Activated naive CD8-positive, alpha-beta T cell (primary cell): ENCODE results near the gene SATB2.

Source experiments
- H3K27ac Mint-ChIP-seq: one replicate; pipeline ENCODE4 v1.8.0; 2021; ENCODE audit warnings: mixed read lengths
- H3K27me3 Mint-ChIP-seq: one replicate; pipeline ENCODE4 v1.8.0; 2021; ENCODE audit warnings: mixed read lengths
- H3K36me3 Mint-ChIP-seq: one replicate; pipeline ENCODE4 v1.8.0; 2021; ENCODE audit warnings: mixed read lengths
- H3K4me1 Mint-ChIP-seq: one replicate; pipeline ENCODE4 v1.8.0; 2021; ENCODE audit warnings: low read depth, mixed read lengths
- H3K4me3 Mint-ChIP-seq: one replicate; pipeline ENCODE4 v1.8.0; 2021; ENCODE audit warnings: mild to moderate bottlenecking, mixed read lengths
- H3K9me3 Mint-ChIP-seq: one replicate; pipeline ENCODE4 v1.8.0; 2021; ENCODE audit warnings: low read depth, mixed read lengths

Gene SATB2

GRCh38 chr2:199261936-199262335 is 195.8 kb downstream of the SATB2 start:
- Mint-ChIP-seq H3K27me3 (peaks cover 1% of the 10 kb centered on the region), H3K27ac (no peak overlapping the region), H3K4me1 (no peaks in the 10 kb centered on the region), H3K9me3 (peaks cover 35% of the 10 kb centered on the region), H3K36me3 (peaks cover 7% of the 10 kb centered on the region), H3K4me3 (no peak overlapping the region)

GRCh38 chr2:199261239-199261638 is 196.5 kb downstream of the SATB2 start:
- no peak overlapping the region for H3K4me3 Mint-ChIP-seq
- H3K27ac Mint-ChIP-seq, result no peak overlapping the region

GRCh38 chr2:199259671-199260070 is 198.1 kb downstream of the SATB2 start:
- H3K4me3 Mint-ChIP-seq, result no peak overlapping the region
- no peaks in the 10 kb centered on the region for H3K27me3 Mint-ChIP-seq
- H3K36me3 Mint-ChIP-seq, result peaks cover 7% of the 10 kb centered on the region
- H3K27ac Mint-ChIP-seq, result no peak overlapping the region
- peaks cover 27% of the 10 kb centered on the region for H3K9me3 Mint-ChIP-seq
- H3K4me1 Mint-ChIP-seq, result no peaks in the 10 kb centered on the region

More at GRCh38 chr2:199261239-199261638, 196.5 kb downstream of the SATB2 start:
- peaks cover 7% of the 10 kb centered on the region for H3K36me3 Mint-ChIP-seq
- peaks cover 35% of the 10 kb centered on the region for H3K9me3 Mint-ChIP-seq
- peaks cover 1% of the 10 kb centered on the region for H3K27me3 Mint-ChIP-seq
- H3K4me1 Mint-ChIP-seq, result no peaks in the 10 kb centered on the region

- H3K27me3 Mint-ChIP-seq, result no peaks in the 10 kb centered on the region
- no peaks in the 10 kb centered on the region for H3K4me1 Mint-ChIP-seq
- H3K4me3 Mint-ChIP-seq, result no peak overlapping the region
- peaks cover 3% of the 10 kb centered on the region for H3K36me3 Mint-ChIP-seq
- peaks cover 17% of the 10 kb centered on the region for H3K9me3 Mint-ChIP-seq
- no peak overlapping the region for H3K27ac Mint-ChIP-seq
Measured at GRCh38 chr2:199258291-199258690, 199.4 kb downstream of the SATB2 start.

GRCh38 chr2:199257261-199258224 is 200.2 kb downstream of the SATB2 start:
- H3K36me3 Mint-ChIP-seq, result no peaks in the 10 kb centered on the region
- no peak overlapping the region for H3K27ac Mint-ChIP-seq
- no peaks in the 10 kb centered on the region for H3K27me3 Mint-ChIP-seq
- H3K9me3 Mint-ChIP-seq, result peaks cover 12% of the 10 kb centered on the region
- no peaks in the 10 kb centered on the region for H3K4me1 Mint-ChIP-seq
- H3K4me3 Mint-ChIP-seq, result no peak overlapping the region

GRCh38 chr2:199230091-199230490 is 227.6 kb downstream of the SATB2 start:
- Mint-ChIP-seq H3K9me3 (no peaks in the 10 kb centered on the region), H3K4me1 (no peaks in the 10 kb centered on the region), H3K27ac (no peak overlapping the region), H3K36me3 (no peaks in the 10 kb centered on the region), H3K27me3 (no peaks in the 10 kb centered on the region), H3K4me3 (no peak overlapping the region)

- no peaks in the 10 kb centered on the region for H3K9me3 Mint-ChIP-seq
- H3K27me3 Mint-ChIP-seq, result no peaks in the 10 kb centered on the region
- no peaks in the 10 kb centered on the region for H3K4me1 Mint-ChIP-seq
- H3K4me3 Mint-ChIP-seq, result no peak overlapping the region
- no peak overlapping the region for H3K27ac Mint-ChIP-seq
- H3K36me3 Mint-ChIP-seq, result no peaks in the 10 kb centered on the region
Measured at GRCh38 chr2:199228887-199229819, 228.6 kb downstream of the SATB2 start.

- H3K36me3 Mint-ChIP-seq, result no peaks in the 10 kb centered on the region
- H3K27me3 Mint-ChIP-seq, result no peaks in the 10 kb centered on the region
- H3K4me3 Mint-ChIP-seq, result no peak overlapping the region
- no peak overlapping the region for H3K27ac Mint-ChIP-seq
- H3K9me3 Mint-ChIP-seq, result no peaks in the 10 kb centered on the region
- H3K4me1 Mint-ChIP-seq, result no peaks in the 10 kb centered on the region
Measured at GRCh38 chr2:199223791-199224190, 233.9 kb downstream of the SATB2 start.

GRCh38 chr2:199220920-199221319 is 236.8 kb downstream of the SATB2 start:
- Mint-ChIP-seq H3K9me3 (no peaks in the 10 kb centered on the region), H3K4me3 (no peak overlapping the region), H3K27me3 (no peaks in the 10 kb centered on the region), H3K4me1 (no peaks in the 10 kb centered on the region), H3K36me3 (no peaks in the 10 kb centered on the region), H3K27ac (no peak overlapping the region)

GRCh38 chr2:199219551-199219950 is 238.2 kb downstream of the SATB2 start:
- no peaks in the 10 kb centered on the region for H3K9me3 Mint-ChIP-seq
- no peaks in the 10 kb centered on the region for H3K27me3 Mint-ChIP-seq
- no peak overlapping the region for H3K27ac Mint-ChIP-seq
- H3K36me3 Mint-ChIP-seq, result no peaks in the 10 kb centered on the region
- H3K4me1 Mint-ChIP-seq, result no peaks in the 10 kb centered on the region
- H3K4me3 Mint-ChIP-seq, result no peak overlapping the region
